ENCODE measurements around the gene QSOX2. TPM values are rescaled to one million over a fixed set of nuclear protein-coding genes. Genes with fewer than 3 reads are reported as not detected.
"Not testable (repeated sequence)": the region's sequence is repeated elsewhere in the genome, so short reads cannot be mapped to it uniquely, and the experiment has no call there.

The QSOX2 gene
- total RNA-seq, 6 donors from 2014 or later = 6.9 to 14.8 (median 10.1) TPM

DNA sequence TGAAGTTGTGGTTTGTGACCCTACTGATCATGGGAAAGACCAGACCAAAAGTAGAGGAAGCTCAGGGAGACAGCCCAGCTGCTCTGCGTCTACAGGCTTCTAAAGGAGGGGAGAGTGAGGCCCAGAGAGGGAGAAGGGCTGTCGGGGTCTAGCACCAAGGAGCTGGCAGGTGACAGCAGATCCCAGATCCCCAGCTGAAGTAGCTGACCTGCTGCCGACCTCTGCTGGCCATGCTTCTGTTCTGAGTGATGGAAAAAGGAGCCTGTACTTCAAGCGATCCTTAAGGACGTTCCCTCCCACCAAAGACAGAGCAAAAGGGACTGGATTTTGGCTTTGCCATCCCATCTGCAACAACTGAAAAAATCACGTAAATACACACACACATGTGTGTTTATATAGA lies 22.7 kb upstream of the QSOX2 start:
- DNase-seq (no peak), ATAC-seq (ENCODE audit: low FRiP score in 2 of 2) (no peak)
- no peak for TF ChIP-seq EP300 (IDR thresholded peaks at IDR 0.05)
- TF ChIP-seq POLR2A (IDR thresholded peaks at IDR 0.05) = no peak
- TF ChIP-seq, protein P1, sequence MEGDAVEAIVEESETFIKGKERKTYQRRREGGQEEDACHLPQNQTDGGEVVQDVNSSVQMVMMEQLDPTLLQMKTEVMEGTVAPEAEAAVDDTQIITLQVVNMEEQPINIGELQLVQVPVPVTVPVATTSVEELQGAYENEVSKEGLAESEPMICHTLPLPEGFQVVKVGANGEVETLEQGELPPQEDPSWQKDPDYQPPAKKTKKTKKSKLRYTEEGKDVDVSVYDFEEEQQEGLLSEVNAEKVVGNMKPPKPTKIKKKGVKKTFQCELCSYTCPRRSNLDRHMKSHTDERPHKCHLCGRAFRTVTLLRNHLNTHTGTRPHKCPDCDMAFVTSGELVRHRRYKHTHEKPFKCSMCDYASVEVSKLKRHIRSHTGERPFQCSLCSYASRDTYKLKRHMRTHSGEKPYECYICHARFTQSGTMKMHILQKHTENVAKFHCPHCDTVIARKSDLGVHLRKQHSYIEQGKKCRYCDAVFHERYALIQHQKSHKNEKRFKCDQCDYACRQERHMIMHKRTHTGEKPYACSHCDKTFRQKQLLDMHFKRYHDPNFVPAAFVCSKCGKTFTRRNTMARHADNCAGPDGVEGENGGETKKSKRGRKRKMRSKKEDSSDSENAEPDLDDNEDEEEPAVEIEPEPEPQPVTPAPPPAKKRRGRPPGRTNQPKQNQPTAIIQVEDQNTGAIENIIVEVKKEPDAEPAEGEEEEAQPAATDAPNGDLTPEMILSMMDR (IDR thresholded peaks at IDR 0.05) = no peak
- TF ChIP-seq POLR2AphosphoS5 (IDR thresholded peaks at IDR 0.05) = no peak
- no peak overlapping the region for H3K27ac ChIP-seq
- H3K4me3 ChIP-seq = no peak overlapping the region
- H3K36me3 ChIP-seq = no peaks in the 10 kb centered on the region
- no peaks in the 10 kb centered on the region for H3K9me3 ChIP-seq
- H3K4me1 ChIP-seq = peaks cover 9 to 14% (median 12%) of the 10 kb centered on the region in 4 donors
- H3K27me3 ChIP-seq = no peaks in the 10 kb centered on the region
- WGBS, 2 donors = 45 to 47% methylated on average over 6 of the region's 6 CpGs

DNA sequence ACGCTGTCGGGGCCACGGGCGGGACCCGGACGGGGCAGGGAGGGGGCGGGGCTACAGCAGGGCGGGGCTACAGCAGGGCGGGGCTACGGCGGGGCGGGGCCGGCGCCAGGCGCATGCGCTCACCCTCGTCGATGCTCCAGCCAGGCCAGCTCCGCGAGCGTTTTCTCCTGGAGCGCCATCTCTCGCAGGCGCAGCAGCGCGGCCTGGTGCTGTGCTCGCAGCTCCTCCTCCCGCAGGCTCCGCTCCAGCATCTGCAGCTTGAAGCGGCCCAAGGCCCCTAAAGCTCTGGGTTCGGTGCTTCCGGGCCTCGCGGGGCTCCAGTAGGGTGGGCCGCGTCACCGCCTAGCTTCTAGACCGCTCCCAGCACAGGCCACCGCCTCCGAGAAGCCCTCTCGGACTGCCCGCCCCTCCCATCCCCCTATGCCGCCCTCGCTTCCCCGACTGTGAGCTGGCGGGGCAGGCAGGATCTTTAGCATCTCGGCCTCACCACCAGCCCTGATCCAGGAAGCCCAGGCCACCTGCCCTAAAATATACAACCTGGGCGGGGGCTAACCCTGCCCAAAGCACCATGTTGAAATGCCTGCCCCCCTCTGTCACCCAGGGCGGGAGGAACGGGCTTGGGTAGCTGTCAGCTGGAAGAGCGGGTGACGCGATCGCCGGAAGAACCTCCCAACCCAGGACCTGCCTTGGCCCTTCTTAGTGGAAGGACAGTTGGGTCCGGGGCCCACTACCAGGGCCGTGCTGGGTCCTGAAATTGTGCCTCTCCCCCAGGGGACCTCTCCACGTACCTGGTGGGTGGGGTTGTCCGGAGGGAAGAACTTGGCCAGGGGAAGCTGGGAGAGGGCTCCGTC lies 21.9 kb upstream of the QSOX2 start:
- TF ChIP-seq POLR2A (IDR thresholded peaks at IDR 0.05) = peak in 1 of 4 donors; percentile 56
- no peak for TF ChIP-seq POLR2AphosphoS5 (IDR thresholded peaks at IDR 0.05)
- TF ChIP-seq, protein P1 (IDR thresholded peaks at IDR 0.05) = peak in 2 of 6 experiments; percentile 9 to 27
- TF ChIP-seq EP300 (IDR thresholded peaks at IDR 0.05) = no peak
- ATAC-seq (ENCODE audit: low FRiP score in 2 of 2) = peak; percentile 91 to 97
- peak; percentile 88 to 96 for DNase-seq
- Histone ChIP-seq H3K27ac (peak overlapping the region; percentile 31 to 75 (median 61)), H3K27me3 (no peaks in the 10 kb centered on the region), H3K9me3 (no peaks in the 10 kb centered on the region), H3K4me3 (peak overlapping the region; percentile 48 to 64 (median 54)), H3K4me1 (peaks cover 9 to 14% (median 12%) of the 10 kb centered on the region in 4 donors), H3K36me3 (no peaks in the 10 kb centered on the region)
- WGBS, 2 donors = 1 to 29% methylated on average over 21 to 24 of the region's 60 CpGs

DNA sequence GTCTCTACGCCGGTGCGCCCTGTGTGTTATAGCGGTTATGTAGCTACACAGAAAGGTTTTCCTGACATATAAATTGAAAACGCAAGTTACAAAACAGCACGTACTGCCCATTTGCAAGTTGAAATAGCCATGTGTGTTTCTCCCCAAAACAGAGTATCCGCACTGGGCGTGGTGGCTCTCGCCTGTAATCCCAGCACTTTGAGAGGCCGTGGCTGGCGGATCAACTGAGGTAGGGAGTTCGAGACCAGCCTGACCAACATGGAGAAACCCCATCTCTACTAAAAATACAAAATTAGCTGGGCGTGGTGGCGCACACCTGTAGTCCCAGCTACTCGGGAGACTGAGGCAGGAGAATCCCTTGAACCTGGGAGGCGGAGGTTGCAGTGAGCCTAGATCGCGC lies 21.0 kb upstream of the QSOX2 start:
- H3K27me3 ChIP-seq; H3K9me3 ChIP-seq; ATAC-seq (ENCODE audit: low FRiP score in 2 of 2); H3K36me3 ChIP-seq; H3K27ac ChIP-seq; DNase-seq: not testable (repeated sequence)
- H3K4me1 ChIP-seq = peaks cover 9 to 14% (median 12%) of the 10 kb centered on the region in 4 donors
- WGBS, 2 donors = 87 to 93% methylated on average over 18 of the region's 18 CpGs
- peak overlapping the region in 3 of 4 donors; percentile 48 to 64 (median 53) for H3K4me3 ChIP-seq

GRCh38 chr9:136265561-136266355 lies 20.1 kb upstream of the QSOX2 start:
- no peak overlapping the region for H3K4me3 ChIP-seq
- H3K9me3 ChIP-seq = no peaks in the 10 kb centered on the region
- ATAC-seq (ENCODE audit: low FRiP score in 2 of 2) (no peak), DNase-seq (peak in 1 of 2 donors; percentile 60)
- WGBS, 2 donors = 79 to 86% methylated on average over 9 to 17 of the region's 17 CpGs
- H3K27ac ChIP-seq = no peak overlapping the region
- no peaks in the 10 kb centered on the region for H3K36me3 ChIP-seq
- no peaks in the 10 kb centered on the region for H3K27me3 ChIP-seq
- peaks cover 9 to 14% (median 12%) of the 10 kb centered on the region in 4 donors for H3K4me1 ChIP-seq
- no peak for TF ChIP-seq POLR2A (IDR thresholded peaks at IDR 0.05)
- TF ChIP-seq, protein P1 (IDR thresholded peaks at IDR 0.05) = no peak
- TF ChIP-seq EP300 (IDR thresholded peaks at IDR 0.05) = no peak
- TF ChIP-seq POLR2AphosphoS5 (IDR thresholded peaks at IDR 0.05) = no peak

Data from upper lobe of left lung (tissue), 6 donors.